ENCODE data around the gene FAH. TPM values are rescaled to one million over a fixed set of nuclear protein-coding genes. Genes with fewer than 3 reads are reported as not detected.

The FAH gene
- total RNA-seq, 1 donor from 2014 or later, result 18.0 TPM

GRCh38 chr15:80163897-80164296, 11.1 kb downstream of the FAH start:
- DNase-seq, result no peak
- Histone ChIP-seq H3K36me3 (peaks cover 20% of the 10 kb centered on the region), H3K27ac (replicated peaks) (no peak overlapping the region), H3K4me1 (peaks cover 16% of the 10 kb centered on the region), H3K4me3 (no peak overlapping the region), H3K9me3 (replicated peaks) (no peaks in the 10 kb centered on the region), H3K27me3 (ENCODE audit: low read depth) (no peaks in the 10 kb centered on the region)
- TF ChIP-seq CTCF (IDR thresholded peaks at IDR 0.05; ENCODE audit: borderline replicate concordance), result no peak
- intact Hi-C loops (cut with micrococcal nuclease), result no loop called here

GRCh38 chr15:80167936-80168335, 15.1 kb downstream of the FAH start:
- H3K27ac ChIP-seq (replicated peaks), result no peak overlapping the region
- TF ChIP-seq CTCF (IDR thresholded peaks at IDR 0.05; ENCODE audit: borderline replicate concordance), result no peak
- no peaks in the 10 kb centered on the region for H3K27me3 ChIP-seq (ENCODE audit: low read depth)
- no peak overlapping the region for H3K4me3 ChIP-seq
- H3K9me3 ChIP-seq (replicated peaks), result no peaks in the 10 kb centered on the region
- H3K36me3 ChIP-seq, result peaks cover 13% of the 10 kb centered on the region
- DNase-seq, result no peak
- intact Hi-C loops (cut with micrococcal nuclease), result no loop called here
- H3K4me1 ChIP-seq, result peaks cover 6% of the 10 kb centered on the region

- DNase-seq, result no peak
- Histone ChIP-seq H3K27ac (replicated peaks) (no peak overlapping the region), H3K4me1 (peaks cover 1% of the 10 kb centered on the region), H3K9me3 (replicated peaks) (no peaks in the 10 kb centered on the region), H3K36me3 (peaks cover 8% of the 10 kb centered on the region), H3K27me3 (ENCODE audit: low read depth) (no peaks in the 10 kb centered on the region), H3K4me3 (no peak overlapping the region)
- intact Hi-C loops (cut with micrococcal nuclease), result no loop called here
- TF ChIP-seq CTCF (IDR thresholded peaks at IDR 0.05; ENCODE audit: borderline replicate concordance), result no peak
Observed at GRCh38 chr15:80168421-80168820, 15.6 kb downstream of the FAH start.

- H3K4me1 ChIP-seq, result peaks cover 14% of the 10 kb centered on the region
- H3K9me3 ChIP-seq (replicated peaks), result no peaks in the 10 kb centered on the region
- peaks cover 7% of the 10 kb centered on the region for H3K36me3 ChIP-seq
- no peak for DNase-seq
- H3K27ac ChIP-seq (replicated peaks), result no peak overlapping the region
- intact Hi-C loops (cut with micrococcal nuclease), result no loop called here
- TF ChIP-seq CTCF (IDR thresholded peaks at IDR 0.05; ENCODE audit: borderline replicate concordance), result no peak
- no peaks in the 10 kb centered on the region for H3K27me3 ChIP-seq (ENCODE audit: low read depth)
- no peak overlapping the region for H3K4me3 ChIP-seq
Observed at GRCh38 chr15:80169768-80170357, 17.1 kb downstream of the FAH start.

GRCh38 chr15:80170596-80170995, 17.8 kb downstream of the FAH start:
- no peak for DNase-seq
- Histone ChIP-seq H3K4me3 (no peak overlapping the region), H3K9me3 (replicated peaks) (no peaks in the 10 kb centered on the region), H3K27ac (replicated peaks) (no peak overlapping the region), H3K27me3 (ENCODE audit: low read depth) (no peaks in the 10 kb centered on the region), H3K36me3 (peaks cover 7% of the 10 kb centered on the region), H3K4me1 (peaks cover 17% of the 10 kb centered on the region)
- TF ChIP-seq CTCF (IDR thresholded peaks at IDR 0.05; ENCODE audit: borderline replicate concordance), result no peak
- intact Hi-C loops (cut with micrococcal nuclease), result no loop called here
